Stimulated activated CD4-positive, alpha-beta T cell treated with anti-CD3 and anti-CD28 coated beads, Interleukin-2, amount 100 ng/mL, for 4 hours (primary cell): Measurements from ENCODE around the gene HADHB.
"Not testable (repeated sequence)": the region's sequence is repeated elsewhere in the genome, so short reads cannot be mapped to it uniquely, and the experiment has no call there.

Experiments used
- DNase-seq: peaks from one replicate; pipeline ENCODE4 v3.0.0-alpha.2; 2020; ENCODE audit warnings: low read depth

The HADHB gene

DNA sequence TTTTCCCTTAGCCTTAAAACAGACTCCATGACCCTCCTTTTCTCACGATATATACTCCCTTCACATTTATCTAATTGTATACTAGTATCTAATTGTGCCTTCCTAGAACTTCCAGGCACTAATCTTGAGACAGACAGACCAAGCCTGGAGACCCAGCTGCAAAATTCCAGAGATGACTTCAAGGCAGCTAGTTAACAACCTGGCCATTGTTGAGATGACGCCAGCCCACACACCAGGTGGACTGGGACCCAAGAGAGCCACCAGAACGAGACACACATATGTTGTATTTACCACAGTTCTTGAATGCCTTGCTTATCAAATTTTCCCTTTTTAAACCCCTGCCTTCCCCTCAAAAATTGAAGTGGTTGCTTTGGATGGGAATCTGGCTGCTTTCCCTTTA lies 52.3 kb downstream of the HADHB start:
- no peak for DNase-seq

- no peak for DNase-seq
These were observed 53.5 kb downstream of the HADHB start for GRCh38 chr2:26298286-26298637.

- peak; percentile 28 for DNase-seq
These were observed 54.1 kb downstream of the HADHB start for GRCh38 chr2:26298638-26299393.

DNA sequence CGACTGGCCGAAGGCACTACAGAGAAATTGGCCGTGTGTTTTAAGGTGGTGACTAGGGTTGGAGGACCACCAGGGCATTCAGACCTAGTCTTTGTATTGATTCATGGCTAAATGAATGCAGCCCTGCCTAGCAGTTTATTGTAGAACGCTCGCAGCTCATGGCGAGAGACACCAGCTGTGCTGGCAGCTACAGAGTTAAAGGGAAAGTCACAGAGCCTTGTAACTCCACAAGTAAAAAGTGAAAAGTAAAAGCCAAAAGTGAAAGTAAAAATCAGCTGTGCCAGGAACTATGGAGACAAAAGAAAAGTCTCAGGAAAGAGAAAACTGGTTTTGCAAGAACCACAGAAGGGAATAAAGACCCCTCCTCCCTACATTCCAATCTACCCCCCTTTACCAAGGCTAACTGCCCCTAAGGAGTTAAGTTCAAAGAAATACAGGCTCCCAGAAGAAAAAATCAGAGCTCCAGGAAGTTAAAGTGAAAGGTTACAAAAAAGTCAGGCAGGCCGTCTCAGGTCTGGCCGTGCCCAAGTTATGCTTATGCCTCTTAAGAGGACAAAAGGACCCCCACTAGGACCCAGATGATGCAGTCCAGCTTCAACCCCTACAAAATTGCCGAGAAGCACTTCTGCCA lies 54.8 kb downstream of the HADHB start:
- no peak for DNase-seq

DNA sequence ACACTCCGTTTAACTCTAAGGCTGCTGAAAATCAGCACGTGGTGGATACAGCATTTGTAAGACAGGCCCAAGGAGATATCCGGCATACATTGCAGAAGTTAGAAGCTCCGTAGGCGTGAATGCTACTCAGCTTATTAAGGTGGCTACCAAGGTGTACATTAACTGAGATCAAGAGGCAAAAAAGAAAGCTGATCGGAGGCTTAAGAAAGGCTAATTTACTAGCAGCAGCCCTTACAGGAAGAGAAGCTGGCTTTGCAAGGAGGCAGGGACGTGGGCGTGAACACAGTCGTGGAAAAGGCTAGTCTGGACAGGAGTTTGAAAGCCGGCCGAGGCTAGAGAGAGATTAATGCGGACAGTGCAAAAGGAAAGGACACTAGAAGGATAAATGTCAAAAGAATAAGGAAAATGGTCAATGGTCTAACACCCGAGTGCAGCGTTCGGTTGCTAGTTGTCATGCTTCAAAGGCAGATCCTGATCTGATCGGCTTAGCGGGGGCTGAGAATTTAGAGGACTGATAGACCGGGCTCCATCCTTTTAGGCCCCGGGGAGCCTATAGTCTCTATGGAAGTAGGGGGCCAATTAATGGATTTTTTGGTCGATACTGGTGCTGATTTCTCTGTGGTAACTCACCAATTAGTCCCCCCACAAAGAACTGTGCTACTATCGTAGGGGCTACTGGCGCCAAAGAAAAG lies 55.6 kb downstream of the HADHB start:
- no peak for DNase-seq

- DNase-seq: no peak
These were observed 58.1 kb downstream of the HADHB start for GRCh38 chr2:26302846-26303245.

DNA sequence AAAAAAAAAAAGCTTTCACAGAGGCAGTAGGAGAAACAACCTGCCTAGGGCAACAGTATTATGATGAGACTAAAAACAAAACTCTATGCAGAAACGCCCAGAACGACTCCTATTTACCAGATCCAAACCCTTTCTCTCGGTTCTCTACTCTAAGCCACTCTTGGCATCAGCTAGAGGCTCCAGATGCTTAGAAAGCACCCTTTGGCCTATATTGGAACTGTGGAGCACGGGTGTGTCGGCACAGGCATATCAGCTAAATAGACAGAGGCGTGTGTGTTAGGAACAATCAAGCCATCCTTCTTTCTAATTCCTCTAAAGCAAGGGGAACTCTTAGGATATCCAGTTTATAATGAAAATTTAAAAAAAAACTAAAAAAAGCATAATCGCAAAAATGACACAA lies 60.4 kb downstream of the HADHB start:
- not testable (repeated sequence) for DNase-seq

DNA sequence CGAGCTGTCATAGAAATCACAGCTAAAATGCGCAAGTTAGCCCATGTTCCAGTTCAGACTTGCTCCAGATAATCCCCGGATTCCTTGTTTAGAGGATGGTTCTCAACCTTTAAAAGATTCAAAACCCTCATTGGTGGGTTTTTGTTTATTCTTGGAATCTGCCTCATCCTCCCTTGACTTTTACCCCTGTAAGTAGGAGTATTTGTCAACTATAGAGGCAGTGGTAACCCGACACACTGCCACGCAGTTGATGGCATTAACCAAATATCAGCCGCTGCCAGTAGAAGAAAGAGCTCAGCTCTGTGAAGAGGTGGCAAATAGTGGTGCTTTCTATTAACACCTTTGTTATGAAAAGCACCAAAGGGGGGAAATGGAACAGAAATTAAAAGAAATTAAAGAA lies 60.8 kb downstream of the HADHB start:
- no peak for DNase-seq

- no peak for DNase-seq
These were observed 65.2 kb downstream of the HADHB start for GRCh38 chr2:26309921-26310320.

- no peak for DNase-seq
These were observed 67.7 kb downstream of the HADHB start for GRCh38 chr2:26312471-26312870.

- DNase-seq: no peak
These were observed 68.7 kb downstream of the HADHB start for GRCh38 chr2:26313446-26313845.

DNA sequence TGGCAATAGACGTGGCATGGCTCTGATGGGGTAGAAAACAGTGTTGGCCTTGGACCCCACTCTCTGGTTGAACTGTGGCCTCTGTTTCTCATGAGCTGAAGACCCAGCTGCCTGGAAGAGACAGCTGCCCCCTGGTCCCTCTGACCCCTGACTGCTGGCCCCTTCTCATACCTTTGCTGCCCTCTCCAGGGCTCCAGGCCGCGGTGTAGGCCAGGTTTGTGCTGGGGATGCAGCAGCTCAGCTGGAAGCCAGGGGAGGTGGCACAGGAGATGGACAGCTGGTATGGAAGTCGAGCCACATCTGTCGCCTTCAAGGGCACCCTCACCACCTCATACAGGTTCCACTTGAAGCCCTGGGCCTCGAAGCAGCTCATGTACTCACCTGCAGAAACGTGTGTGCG lies 69.5 kb downstream of the HADHB start:
- no peak for DNase-seq

GRCh38 chr2:26316041-26316440 lies 71.3 kb downstream of the HADHB start:
- no peak for DNase-seq

DNA sequence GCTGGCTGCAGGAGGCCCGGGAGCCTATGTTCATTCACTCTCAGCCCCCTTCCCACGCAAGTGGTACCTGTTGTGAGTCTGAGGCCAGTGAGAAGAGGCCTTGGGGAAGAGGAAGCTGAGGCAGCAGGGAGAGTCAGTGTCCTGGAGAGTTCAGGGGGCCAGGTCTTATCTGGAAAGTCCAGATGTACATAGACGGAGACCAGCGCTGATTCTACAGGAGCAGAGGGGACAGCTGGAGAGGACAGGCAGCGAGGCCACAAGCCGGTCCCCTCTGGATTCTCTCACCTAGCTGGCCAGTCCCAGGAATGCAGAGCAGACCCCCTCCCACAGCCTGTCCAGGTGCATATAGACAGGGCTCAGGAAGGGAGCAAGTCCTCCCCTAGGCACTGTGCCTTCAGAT lies 72.1 kb downstream of the HADHB start:
- DNase-seq: no peak

- DNase-seq: no peak
These were observed 72.8 kb downstream of the HADHB start for GRCh38 chr2:26317377-26318105.

GRCh38 chr2:26318950-26319349 lies 74.2 kb downstream of the HADHB start:
- DNase-seq: no peak

GRCh38 chr2:26324479-26324878 lies 79.7 kb downstream of the HADHB start:
- not testable (repeated sequence) for DNase-seq

- no peak for DNase-seq
These were observed 80.2 kb downstream of the HADHB start for GRCh38 chr2:26324903-26325302.

GRCh38 chr2:26325851-26326250 lies 81.1 kb downstream of the HADHB start:
- no peak for DNase-seq

- no peak for DNase-seq
These were observed 81.8 kb downstream of the HADHB start for GRCh38 chr2:26326514-26326913.

DNA sequence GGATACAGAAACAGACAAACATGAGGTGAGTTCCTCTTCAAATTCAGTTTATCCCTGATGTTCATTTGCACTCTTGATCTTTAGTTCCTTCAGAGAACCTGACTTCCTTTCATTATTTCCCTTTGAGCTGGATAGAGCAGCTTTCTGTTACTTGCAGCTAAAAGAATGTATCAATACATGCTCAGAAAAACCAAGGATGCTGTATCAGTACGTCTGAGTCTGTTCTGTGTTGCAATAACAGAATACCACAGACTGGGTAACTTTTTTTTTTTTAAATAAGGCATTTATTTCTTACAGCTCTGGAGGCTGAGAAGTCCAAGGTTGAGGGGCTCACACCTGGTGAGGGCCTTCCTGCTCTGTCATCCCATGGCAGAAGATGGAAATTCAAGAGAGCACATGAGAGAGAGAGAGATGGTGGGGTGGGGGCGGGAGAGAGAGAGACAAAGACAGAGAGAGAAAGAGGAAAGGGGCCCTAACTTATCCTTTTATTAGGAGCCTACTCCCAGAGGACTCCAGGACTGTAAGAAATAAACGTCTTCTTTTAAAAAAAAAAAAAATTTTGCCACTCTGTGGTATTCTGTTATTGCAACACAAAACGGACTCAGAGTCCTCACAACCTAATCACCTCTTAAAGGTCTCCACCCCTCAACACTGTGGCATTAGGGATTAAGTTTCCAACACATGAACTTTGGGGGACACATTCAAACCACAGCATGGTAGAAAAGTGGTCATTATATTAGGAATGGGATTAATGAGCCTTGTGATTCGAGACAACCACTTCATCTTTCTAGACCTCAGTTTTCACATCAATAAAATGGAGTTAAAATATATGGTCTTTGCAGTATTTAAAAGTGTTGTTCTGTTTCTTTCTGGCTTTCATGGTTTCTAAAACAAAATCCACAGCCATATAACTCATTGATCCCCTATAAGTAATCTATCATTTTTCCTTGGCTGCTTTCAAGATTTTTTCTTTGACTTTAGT lies 82.8 kb downstream of the HADHB start:
- no peak for DNase-seq
